ENCODE results near the gene OSR1. TPM values are rescaled to one million over a fixed set of nuclear protein-coding genes. Genes with fewer than 3 reads are reported as not detected.

OSR1 gene
- total and polyA plus RNA-seq, 8 donors = 1.2 to 39.4 (median 5.9) TPM

GRCh38 chr2:19355931-19356544, 2.4 kb downstream of the OSR1 start:
- Histone ChIP-seq H3K4me1 (peaks cover 28 to 72% (median 46%) of the 10 kb centered on the region in 4 donors), H3K27ac (peak overlapping the region in 4 of 5 donors; percentile 11 to 88 (median 82)), H3K9me3 (no peaks in the 10 kb centered on the region), H3K27me3 (peaks cover 0 to 100% (median 86%) of the 10 kb centered on the region in 3 donors), H3K4me3 (peak overlapping the region; percentile 62 to 78 (median 69)), H3K36me3 (peaks cover 0 to 24% (median 21%) of the 10 kb centered on the region in 4 donors)
- intact Hi-C loops (cut with DNase I; ENCODE audit: low total_unique reads) = loop anchor here (10.0 kb wide), 1 partner anchor 509 kb away; no protein-coding TSS in a partner anchor
- peak in 1 of 2 donors; percentile 24 for DNase-seq
- 32 to 47% (median 41%) methylated on average over 35 of the region's 35 CpGs for WGBS, 5 donors
- TF ChIP-seq POLR2AphosphoS5 (IDR thresholded peaks at IDR 0.05) (no peak), CTCF (IDR thresholded peaks at IDR 0.05) (no peak), POLR2A (IDR thresholded peaks at IDR 0.05) (no peak), EP300 (IDR thresholded peaks at IDR 0.05) (no peak)

GRCh38 chr2:19355416-19355821, 3.0 kb downstream of the OSR1 start:
- no peaks in the 10 kb centered on the region for H3K9me3 ChIP-seq
- peak overlapping the region; percentile 62 to 78 (median 69) for H3K4me3 ChIP-seq
- TF ChIP-seq EP300 (IDR thresholded peaks at IDR 0.05) (no peak), POLR2AphosphoS5 (IDR thresholded peaks at IDR 0.05) (no peak), POLR2A (IDR thresholded peaks at IDR 0.05) (no peak), CTCF (IDR thresholded peaks at IDR 0.05) (no peak)
- whole genome bisulfite sequencing, 5 donors = 60 to 81% (median 71%) methylated on average over 17 to 18 of the region's 18 CpGs
- intact Hi-C loops (cut with DNase I; ENCODE audit: low total_unique reads) = loop anchor here (10.0 kb wide), 1 partner anchor 509 kb away; no protein-coding TSS in a partner anchor
- peaks cover 0 to 100% (median 87%) of the 10 kb centered on the region in 3 donors for H3K27me3 ChIP-seq
- DNase-seq = no peak
- H3K4me1 ChIP-seq = peaks cover 30 to 72% (median 47%) of the 10 kb centered on the region in 4 donors
- peak overlapping the region in 3 of 5 donors; percentile 77 to 88 (median 87) for H3K27ac ChIP-seq
- peaks cover 0 to 30% (median 21%) of the 10 kb centered on the region in 4 donors for H3K36me3 ChIP-seq

- intact Hi-C loops (cut with DNase I; ENCODE audit: low total_unique reads) = loop anchor here (10.0 kb wide), 1 partner anchor 510 kb away; no protein-coding TSS in a partner anchor
- TF ChIP-seq POLR2AphosphoS5 (IDR thresholded peaks at IDR 0.05) (no peak), POLR2A (IDR thresholded peaks at IDR 0.05) (no peak)
- Histone ChIP-seq H3K27ac (peak overlapping the region in 3 of 5 donors; percentile 77 to 88 (median 87)), H3K9me3 (no peaks in the 10 kb centered on the region), H3K4me3 (peak overlapping the region; percentile 62 to 78 (median 69)), H3K36me3 (peaks cover 0 to 30% (median 21%) of the 10 kb centered on the region in 4 donors), H3K4me1 (peaks cover 34 to 76% (median 49%) of the 10 kb centered on the region in 4 donors), H3K27me3 (peaks cover 0 to 100% (median 89%) of the 10 kb centered on the region in 3 donors)
- WGBS, 5 donors = 60 to 80% (median 67%) methylated on average over 3 of the region's 3 CpGs
- no peak for DNase-seq
Measured at GRCh38 chr2:19355014-19355405, 3.4 kb downstream of the OSR1 start.

- intact Hi-C loops (cut with DNase I; ENCODE audit: low total_unique reads) = loop anchor here (10.0 kb wide), 1 partner anchor 511 kb away; no protein-coding TSS in a partner anchor
- Histone ChIP-seq H3K4me3 (peak overlapping the region in 1 of 4 donors; percentile 7), H3K27ac (no peak overlapping the region), H3K36me3 (peaks cover 0 to 30% (median 21%) of the 10 kb centered on the region in 4 donors), H3K4me1 (peaks cover 28 to 69% (median 42%) of the 10 kb centered on the region in 4 donors), H3K27me3 (peaks cover 0 to 96% (median 77%) of the 10 kb centered on the region in 3 donors), H3K9me3 (no peaks in the 10 kb centered on the region)
- TF ChIP-seq POLR2AphosphoS5 (IDR thresholded peaks at IDR 0.05) = no peak
- TF ChIP-seq POLR2A (IDR thresholded peaks at IDR 0.05) = no peak
- TF ChIP-seq EP300 (IDR thresholded peaks at IDR 0.05) = no peak
- TF ChIP-seq CTCF (IDR thresholded peaks at IDR 0.05) = no peak
- WGBS, 5 donors = 36 to 56% (median 51%) methylated on average over 11 of the region's 11 CpGs
- DNase-seq = peak in 1 of 2 donors; percentile 16
Measured at GRCh38 chr2:19353721-19354050, 4.7 kb downstream of the OSR1 start.
